ENCODE measurements around the gene ZMYM4.

GRCh38 chr1:35315649-35316048 lies 47.1 kb downstream of the ZMYM4 start:
- TF ChIP-seq CTCF (IDR thresholded peaks at IDR 0.05) (no peak), POLR2A (IDR thresholded peaks at IDR 0.05) (no peak)

Measured in adrenal gland (tissue), 5 donors.